HG03442 (cell line): ENCODE results near the gene MLLT10.
A peak's percentile ranks its signal among the peaks of the same experiment; 100 is the strongest.
"Not testable (repeated sequence)": the region's sequence is repeated elsewhere in the genome, so short reads cannot be mapped to it uniquely, and the experiment has no call there.

Experiments used
- ATAC-seq: cut with Tn5 transposase; IDR thresholded peaks from one replicate; pipeline ENCODE4 v1.9.1; 2021; ENCODE audit warnings: mild to moderate bottlenecking, moderate library complexity; ENCODE audit not compliant: unreplicated experiment

MLLT10 gene

DNA sequence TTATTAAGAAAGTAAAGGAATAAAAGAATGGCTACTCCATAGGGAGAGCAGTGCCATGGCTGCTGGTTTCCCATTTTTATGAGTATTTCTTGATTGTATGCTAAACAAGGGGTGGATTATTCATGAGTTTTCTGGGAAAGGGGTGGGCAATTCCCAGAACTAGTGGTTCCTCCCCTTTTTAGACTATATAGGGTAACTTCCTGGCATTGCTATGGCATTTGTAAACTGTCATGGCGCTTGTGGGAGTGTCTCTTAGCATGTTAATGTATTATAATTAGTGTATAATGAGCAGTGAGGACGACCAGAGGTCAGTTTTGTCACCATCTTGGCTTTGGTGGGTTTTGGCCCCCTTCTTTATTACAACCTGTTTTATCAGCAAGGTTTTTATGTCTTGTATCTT, 40.5 kb downstream of the MLLT10 start:
- ATAC-seq, result not testable (repeated sequence)

GRCh38 chr10:21579291-21579690, 45.3 kb downstream of the MLLT10 start:
- ATAC-seq, result no peak

GRCh38 chr10:21581421-21581834, 47.4 kb downstream of the MLLT10 start:
- ATAC-seq, result peak; percentile 83

DNA sequence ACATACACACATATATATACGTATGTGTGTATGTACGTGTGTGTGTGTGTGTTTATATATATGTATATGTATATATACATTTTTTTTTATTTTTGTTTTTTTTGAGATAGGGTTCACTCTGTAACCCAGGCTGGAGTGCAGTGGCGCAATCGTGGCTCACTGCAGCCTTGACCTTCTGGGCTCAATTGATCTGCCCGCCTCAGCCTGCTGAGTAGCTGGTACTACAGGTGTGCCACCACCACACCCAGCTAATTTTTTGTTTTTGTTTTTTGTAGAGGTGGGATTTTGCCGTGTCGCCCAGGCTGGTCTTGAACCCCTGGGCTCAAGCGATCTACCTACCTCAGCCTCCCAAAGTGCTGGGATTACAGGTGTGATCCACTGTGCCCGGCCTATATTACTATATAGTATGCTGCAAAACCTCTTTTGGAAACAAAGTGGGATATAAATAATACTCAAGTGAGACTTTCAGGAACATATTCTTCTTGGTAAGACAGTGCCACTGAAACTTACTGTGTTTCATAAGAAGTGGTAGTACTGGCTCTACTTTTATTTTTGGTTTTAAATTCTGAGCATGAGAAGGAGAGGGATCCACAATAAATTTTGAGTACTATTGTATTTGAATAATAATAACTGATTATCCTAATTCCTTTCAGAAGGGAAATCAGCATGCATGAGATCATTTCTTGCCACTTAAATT, 51.0 kb downstream of the MLLT10 start:
- no peak for ATAC-seq

DNA sequence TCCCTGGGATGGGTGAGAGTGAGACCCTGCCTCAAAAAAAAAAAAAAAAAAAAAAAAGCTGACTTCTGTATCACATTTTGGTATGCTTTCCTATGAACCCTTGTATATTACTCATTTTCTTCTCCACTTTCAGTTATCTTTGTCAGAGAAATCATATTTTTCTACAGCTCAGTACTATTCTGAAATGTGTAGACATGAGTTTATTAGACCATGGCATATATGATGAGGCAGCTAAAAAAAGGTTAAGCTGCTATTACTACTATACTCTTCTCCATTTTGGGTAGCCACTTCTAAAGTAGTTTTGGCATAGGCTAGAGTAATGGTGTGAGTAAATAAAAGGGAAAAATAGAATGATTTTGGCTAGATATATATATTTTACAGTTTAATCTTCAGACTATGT, 53.4 kb downstream of the MLLT10 start:
- no peak for ATAC-seq

GRCh38 chr10:21588159-21588558, 54.1 kb downstream of the MLLT10 start:
- not testable (repeated sequence) for ATAC-seq

- ATAC-seq, result no peak
These were observed 60.0 kb downstream of the MLLT10 start for GRCh38 chr10:21593986-21594385.

GRCh38 chr10:21599582-21599981, 65.5 kb downstream of the MLLT10 start:
- no peak for ATAC-seq

GRCh38 chr10:21600804-21601433, 66.9 kb downstream of the MLLT10 start:
- ATAC-seq, result no peak

DNA sequence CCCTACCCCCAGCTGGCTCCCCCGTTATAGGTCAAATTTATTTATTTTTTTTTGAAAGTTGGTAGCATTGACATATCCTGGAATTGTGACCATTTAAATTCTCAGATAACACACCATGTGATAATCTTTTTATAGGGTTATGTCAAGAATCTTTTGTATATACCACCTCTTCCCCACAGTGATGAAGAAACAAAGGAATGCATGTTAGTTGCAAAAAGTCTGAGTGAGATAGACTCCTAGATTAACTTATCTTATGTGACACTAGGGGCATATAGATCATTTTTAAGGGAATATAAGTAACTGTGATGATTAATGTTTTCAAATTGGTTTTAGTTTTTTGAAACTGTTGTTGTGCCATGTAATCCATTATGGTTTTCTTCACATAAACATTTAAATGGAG, 68.3 kb downstream of the MLLT10 start:
- ATAC-seq, result no peak

GRCh38 chr10:21603721-21604120, 69.7 kb downstream of the MLLT10 start:
- no peak for ATAC-seq

- ATAC-seq, result no peak
These were observed 70.6 kb downstream of the MLLT10 start for GRCh38 chr10:21604651-21605050.

- no peak for ATAC-seq
These were observed 73.9 kb downstream of the MLLT10 start for GRCh38 chr10:21607907-21608306.

GRCh38 chr10:21614000-21614399, 80.0 kb downstream of the MLLT10 start:
- ATAC-seq, result no peak

DNA sequence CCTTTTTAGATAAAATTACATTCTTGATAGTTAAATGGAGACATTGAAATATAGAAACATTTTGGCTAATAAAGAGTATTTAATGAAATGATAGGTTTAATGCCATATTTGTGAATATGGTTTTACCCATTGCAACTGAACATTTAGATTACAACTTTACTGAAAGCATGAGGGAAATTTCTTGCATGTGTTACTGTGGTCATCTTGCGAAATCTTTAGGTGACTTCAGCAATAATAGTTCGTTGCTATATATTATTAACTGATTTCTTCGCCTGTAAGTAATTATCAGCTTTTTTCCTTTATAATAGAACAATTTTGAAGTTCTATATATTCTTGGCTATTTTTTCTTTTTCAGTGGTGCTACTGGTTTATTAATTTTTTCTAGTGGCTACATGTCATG, 83.2 kb downstream of the MLLT10 start:
- no peak for ATAC-seq

DNA sequence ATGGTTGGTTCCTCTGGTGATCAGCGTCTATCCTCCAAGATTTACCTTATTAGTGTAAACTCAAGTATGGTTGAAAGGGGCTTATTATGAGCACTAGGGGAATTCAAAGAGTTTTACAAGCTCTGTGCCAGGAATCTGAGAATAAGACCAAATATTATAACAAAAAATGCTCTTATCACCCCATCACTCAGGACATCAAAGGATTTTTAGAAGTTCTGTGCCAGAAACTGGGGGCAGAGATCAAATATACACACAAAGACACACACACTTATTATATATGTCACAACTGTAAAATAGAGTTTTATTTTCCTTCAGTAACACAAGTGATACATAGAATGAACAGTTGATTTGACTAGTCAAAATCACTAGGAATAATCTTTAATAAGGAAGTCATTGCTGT, 89.3 kb downstream of the MLLT10 start:
- no peak for ATAC-seq

- not testable (repeated sequence) for ATAC-seq
These were observed 90.4 kb downstream of the MLLT10 start for GRCh38 chr10:21624421-21624820.

DNA sequence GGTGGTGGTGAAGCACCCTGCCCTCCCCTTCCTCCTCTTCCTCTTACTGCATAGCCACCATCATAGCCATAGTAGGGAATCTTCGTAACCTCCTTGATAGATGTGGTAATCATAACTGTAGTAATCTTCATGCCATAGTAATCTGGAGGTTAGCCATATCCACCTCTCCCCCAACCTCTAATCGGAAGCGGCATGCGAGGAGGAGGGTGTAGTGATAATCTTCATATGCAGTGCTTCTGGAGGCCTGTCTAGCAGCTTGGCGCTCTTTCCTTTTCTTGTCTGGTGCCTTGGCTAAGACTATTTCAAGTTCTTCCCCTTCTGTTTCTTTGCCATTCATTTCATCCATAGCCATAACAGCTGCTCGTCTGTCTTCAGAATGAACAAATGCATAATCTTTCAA, 90.9 kb downstream of the MLLT10 start:
- ATAC-seq, result no peak

GRCh38 chr10:21625623-21626229, 91.7 kb downstream of the MLLT10 start:
- no peak for ATAC-seq

GRCh38 chr10:21626457-21627161, 92.6 kb downstream of the MLLT10 start:
- no peak for ATAC-seq

- no peak for ATAC-seq
These were observed 93.3 kb downstream of the MLLT10 start for GRCh38 chr10:21627331-21627730.

- ATAC-seq, result no peak
These were observed 94.0 kb downstream of the MLLT10 start for GRCh38 chr10:21628023-21628422.
